GM12872 (cell line): Measurements from ENCODE around the gene SLC44A5.

Source experiments
- TF ChIP-seq, protein P1 (sequence below): IDR thresholded peaks from 3 replicates; pipeline ENCODE4 v1.5.1; 2011; ENCODE audit warnings: low read depth, mild to moderate bottlenecking, low read length, moderate library complexity; ENCODE audit not compliant: insufficient read depth

SLC44A5 gene

DNA sequence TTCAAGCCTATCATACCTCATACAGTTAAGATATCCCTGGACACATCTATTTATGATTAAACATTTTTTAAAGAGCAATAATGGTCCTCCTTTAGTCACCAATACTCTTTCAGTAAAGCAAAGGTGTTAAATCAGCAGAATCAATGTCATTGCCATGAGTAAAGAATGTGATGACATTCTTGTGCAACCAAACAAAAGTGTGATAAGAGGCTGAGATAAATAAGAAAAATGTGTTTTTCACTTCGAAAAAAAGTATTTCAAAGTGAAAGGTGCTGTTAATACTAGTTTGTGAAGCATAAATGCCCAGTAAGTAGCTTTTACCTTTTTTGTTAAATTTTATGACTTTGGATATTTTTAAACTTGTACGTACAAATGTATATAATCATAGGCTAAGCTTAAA is 8.4 kb downstream of the SLC44A5 start:
- TF ChIP-seq, protein P1, sequence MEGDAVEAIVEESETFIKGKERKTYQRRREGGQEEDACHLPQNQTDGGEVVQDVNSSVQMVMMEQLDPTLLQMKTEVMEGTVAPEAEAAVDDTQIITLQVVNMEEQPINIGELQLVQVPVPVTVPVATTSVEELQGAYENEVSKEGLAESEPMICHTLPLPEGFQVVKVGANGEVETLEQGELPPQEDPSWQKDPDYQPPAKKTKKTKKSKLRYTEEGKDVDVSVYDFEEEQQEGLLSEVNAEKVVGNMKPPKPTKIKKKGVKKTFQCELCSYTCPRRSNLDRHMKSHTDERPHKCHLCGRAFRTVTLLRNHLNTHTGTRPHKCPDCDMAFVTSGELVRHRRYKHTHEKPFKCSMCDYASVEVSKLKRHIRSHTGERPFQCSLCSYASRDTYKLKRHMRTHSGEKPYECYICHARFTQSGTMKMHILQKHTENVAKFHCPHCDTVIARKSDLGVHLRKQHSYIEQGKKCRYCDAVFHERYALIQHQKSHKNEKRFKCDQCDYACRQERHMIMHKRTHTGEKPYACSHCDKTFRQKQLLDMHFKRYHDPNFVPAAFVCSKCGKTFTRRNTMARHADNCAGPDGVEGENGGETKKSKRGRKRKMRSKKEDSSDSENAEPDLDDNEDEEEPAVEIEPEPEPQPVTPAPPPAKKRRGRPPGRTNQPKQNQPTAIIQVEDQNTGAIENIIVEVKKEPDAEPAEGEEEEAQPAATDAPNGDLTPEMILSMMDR: no peak

DNA sequence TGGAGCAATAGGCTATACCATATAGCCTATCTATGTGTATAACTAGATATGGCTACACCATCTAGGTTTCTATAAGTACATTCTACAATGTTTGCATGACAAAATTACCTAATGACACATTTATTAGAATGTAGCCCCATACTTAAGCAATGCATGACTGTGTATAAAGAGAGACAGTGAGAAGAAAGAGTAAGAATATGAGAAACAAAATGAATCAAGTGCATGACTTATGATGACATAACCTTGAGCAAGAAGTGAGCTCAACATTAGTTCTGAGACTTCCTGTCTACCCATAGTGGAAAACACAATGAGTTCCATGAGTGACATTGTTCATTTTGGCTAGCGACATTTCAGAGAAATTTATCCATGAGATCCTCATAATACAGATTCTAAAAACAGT is 10.1 kb downstream of the SLC44A5 start:
- TF ChIP-seq, protein P1: no peak

DNA sequence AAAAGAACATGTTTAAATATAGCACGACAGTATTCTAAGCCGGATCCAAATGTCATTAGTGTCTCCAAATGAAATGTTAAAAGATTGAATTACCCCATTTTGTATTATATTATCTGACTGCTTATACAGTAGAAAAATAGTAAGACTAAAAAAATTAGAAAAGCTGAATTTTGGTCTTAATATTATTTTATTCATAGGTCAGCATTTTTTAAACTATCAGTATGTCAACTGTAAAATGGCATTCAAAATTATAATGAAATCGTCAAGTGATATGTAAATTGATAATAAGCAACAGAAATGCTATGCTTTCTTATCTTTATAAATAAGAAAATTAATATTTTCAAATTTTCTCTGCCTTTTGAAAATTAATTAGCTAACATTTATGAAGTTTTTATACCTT is 16.6 kb downstream of the SLC44A5 start:
- TF ChIP-seq, protein P1: no peak

DNA sequence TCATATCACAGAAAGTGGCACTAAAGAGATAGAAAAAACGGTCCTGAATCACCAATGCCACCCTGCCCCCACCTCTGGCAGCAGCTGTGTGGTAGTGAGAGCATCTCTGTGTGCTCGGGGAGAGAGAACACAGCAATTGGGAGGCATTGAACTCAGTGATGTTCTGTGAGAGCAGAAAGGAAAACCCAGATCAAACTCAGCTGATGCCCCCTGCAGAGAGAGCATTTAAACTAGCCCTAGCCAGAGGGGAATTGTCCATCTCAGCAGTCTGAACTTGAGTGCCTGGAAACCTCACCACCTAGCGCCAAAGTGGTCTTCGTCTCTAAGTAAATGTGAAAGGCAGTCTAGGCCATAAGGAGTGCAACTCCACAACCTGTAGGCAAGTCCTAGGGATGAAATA is 21.3 kb downstream of the SLC44A5 start:
- TF ChIP-seq, protein P1: no peak

DNA sequence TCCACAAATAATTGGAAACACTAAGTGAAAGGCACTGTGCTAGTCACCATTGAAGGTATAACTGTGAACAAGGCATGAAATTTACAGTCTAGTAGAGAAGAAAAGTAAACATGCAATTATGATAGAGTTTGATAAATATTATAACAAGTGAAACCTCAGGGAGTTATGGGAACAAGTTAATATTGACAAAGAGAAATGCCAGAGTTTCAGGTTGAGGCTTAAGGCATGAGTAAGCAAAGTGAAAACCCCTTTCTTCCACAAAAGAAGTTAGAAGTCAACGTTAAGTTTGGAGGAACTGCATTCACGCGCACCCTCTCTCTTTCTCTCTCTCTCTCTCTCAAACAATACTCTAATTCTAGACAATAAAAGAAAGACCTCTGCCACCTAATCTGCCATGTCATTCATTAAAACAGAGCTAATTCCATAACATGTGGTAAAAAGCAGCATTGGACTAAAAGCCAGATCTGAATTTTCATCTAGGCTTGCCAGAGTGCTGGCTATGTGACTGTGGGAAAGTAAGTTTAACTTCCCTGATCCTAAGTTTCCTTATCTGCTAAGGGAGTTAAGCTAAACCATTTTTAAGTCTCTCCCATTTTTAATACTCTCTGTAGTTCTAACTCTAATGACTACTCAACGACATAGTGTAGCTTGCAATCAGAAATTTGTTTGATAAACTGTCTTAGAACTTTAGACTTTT is 22.0 kb downstream of the SLC44A5 start:
- TF ChIP-seq, protein P1: no peak

DNA sequence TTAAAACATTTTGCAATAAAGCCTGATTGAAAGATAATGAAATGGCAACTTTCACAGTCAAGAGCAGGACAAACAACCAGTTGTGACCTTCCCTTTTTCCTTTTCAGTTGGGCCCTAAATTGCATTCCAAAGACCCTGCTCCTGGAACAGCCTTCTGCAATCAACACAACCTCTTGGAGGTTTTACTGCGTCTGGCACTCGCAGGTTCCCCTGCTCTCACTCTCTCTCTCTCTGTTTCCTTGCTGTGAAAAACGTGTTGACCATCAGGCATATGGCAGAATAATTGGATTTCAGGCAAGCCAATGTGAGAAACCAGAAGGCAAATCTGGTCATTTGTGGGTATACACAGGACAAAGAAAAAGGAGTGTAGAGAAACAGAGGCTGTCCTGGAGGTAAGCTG is 23.2 kb downstream of the SLC44A5 start:
- TF ChIP-seq, protein P1: no peak

DNA sequence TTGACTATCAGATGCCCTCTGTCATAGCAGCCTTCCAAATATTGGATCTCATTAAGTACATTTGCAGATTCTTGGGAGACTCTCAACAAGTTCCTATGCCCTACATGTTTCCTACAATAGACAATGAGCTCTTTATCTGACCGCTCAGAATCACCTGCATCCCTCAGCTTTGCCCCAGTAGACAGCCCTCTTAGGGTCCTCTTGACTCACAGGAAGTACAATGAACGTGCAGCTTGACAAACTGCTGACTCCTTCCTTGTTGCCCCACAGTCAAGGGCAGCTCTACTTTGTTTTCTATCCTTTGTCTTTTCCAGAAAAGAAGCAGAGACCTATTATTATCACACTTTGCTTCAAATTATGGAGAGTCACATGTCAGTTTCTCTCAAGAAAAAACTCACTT is 27.6 kb downstream of the SLC44A5 start:
- TF ChIP-seq, protein P1: no peak
